Activated CD8-positive, alpha-beta memory T cell treated with anti-CD3 and anti-CD28 coated beads, Interleukin-2, amount 10 ng/mL, durations not matched to agents 7 days and 5 days (primary cell): ENCODE results near the gene FAM114A1. TPM values are rescaled to one million over a fixed set of nuclear protein-coding genes. Genes with fewer than 3 reads are reported as not detected.
A peak's percentile ranks its signal among the peaks of the same experiment; 100 is the strongest.

ENCODE experiments used
- ATAC-seq: fragments of 150-1000 bp; cut with Tn5 transposase; one replicate; pipeline ENCODE4 v1.10.0; 2021; ENCODE audit warnings: moderate library complexity
- CTCF ChIA-PET: fragments of 350-600 bp; sonication (Branson Sonifier 250); formaldehyde crosslinking; loops from one replicate; lab custom pipeline; 2021; ENCODE audit warnings: antibody characterized with exemption; lab: Charles Lee
- DNase-seq: peaks from one replicate; pipeline ENCODE4 v3.0.0-alpha.2; 2020
- H3K27ac Mint-ChIP-seq: one replicate; pipeline ENCODE4 v1.8.0; 2021; ENCODE audit warnings: mild to moderate bottlenecking, mixed read lengths
- H3K27me3 Mint-ChIP-seq: one replicate; pipeline ENCODE4 v1.8.0; 2021; ENCODE audit warnings: mixed read lengths
- H3K36me3 Mint-ChIP-seq: one replicate; pipeline ENCODE4 v1.8.0; 2021; ENCODE audit warnings: mild to moderate bottlenecking, mixed read lengths
- H3K4me1 Mint-ChIP-seq: one replicate; pipeline ENCODE4 v1.8.0; 2021; ENCODE audit warnings: mixed read lengths
- H3K4me3 Mint-ChIP-seq: one replicate; pipeline ENCODE4 v1.8.0; 2021; ENCODE audit warnings: mild to moderate bottlenecking, moderate library complexity, mixed read lengths
- H3K9me3 Mint-ChIP-seq: one replicate; pipeline ENCODE4 v1.8.0; 2022; ENCODE audit warnings: low read depth, mixed read lengths
- total RNA-seq, 2 experiments: library from RNA; stranded (reverse); gene quantifications; one replicate each; pipeline ENCODE4 v1.2.3, GENCODE V29; 2021

The FAM114A1 gene
- total RNA-seq, 2 experiments from 2014 or later, result 0.40 TPM; not detected in 1

DNA sequence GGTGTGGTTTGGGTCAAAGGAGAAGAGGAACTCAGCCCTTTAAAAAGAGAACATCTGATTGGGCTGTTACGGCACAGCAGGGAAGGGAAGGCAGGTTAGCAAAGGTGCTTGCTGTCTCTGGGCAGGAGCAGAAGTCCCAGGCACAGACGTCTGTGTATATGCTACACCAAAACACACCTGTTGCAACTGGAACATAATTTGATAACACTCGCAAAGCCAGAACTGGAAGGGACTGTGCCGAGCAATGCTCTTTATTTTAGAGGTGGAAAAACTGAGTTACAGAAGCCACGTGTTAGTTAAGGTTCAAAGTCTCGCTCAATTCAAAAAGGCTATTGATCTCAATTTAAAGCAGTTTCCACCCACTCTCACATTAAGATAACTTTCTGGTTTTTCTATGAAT is 2.2 kb upstream of the FAM114A1 start:
- no peak for DNase-seq
- H3K36me3 Mint-ChIP-seq, result no peaks in the 10 kb centered on the region
- no peak for ATAC-seq
- H3K27me3 Mint-ChIP-seq, result peaks cover 71% of the 10 kb centered on the region
- CTCF ChIA-PET, result no interaction called here
- peaks cover 7% of the 10 kb centered on the region for H3K4me1 Mint-ChIP-seq
- H3K9me3 Mint-ChIP-seq, result no peaks in the 10 kb centered on the region
- H3K4me3 Mint-ChIP-seq, result no peak overlapping the region
- H3K27ac Mint-ChIP-seq, result no peak overlapping the region

DNA sequence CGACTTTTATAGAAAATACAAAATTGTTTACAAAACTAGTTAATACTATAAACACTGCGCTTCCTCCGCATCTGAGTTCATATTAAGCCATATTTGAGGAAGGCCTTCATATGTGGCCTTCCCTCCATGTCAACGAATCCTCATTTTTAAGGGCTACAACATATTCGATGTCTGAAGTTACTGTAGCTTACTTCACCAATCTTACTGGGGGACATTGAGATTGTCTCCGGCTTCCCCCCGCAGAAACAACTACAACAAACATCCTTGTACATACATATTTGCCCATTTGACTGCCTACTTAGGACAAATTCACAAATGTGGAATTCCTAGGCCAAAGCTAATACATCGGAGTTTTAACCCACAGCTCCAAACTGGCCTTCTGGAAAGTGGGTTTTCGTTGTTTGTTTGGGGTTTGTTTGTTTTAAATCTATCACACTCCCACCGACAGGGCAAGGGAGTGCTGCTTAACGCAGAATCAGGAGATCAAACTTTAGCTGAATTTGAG is 581 bp upstream of the FAM114A1 start:
- H3K4me1 Mint-ChIP-seq, result peaks cover 7% of the 10 kb centered on the region
- peaks cover 61% of the 10 kb centered on the region for H3K27me3 Mint-ChIP-seq
- peak overlapping the region; percentile 63 for H3K4me3 Mint-ChIP-seq
- no peaks in the 10 kb centered on the region for H3K36me3 Mint-ChIP-seq
- no peak overlapping the region for H3K27ac Mint-ChIP-seq
- DNase-seq (no peak), ATAC-seq (no peak)
- CTCF ChIA-PET, result interaction anchor here (0.9 kb wide), 1 partner anchor 11 kb away, joined by 3 read pairs; no protein-coding TSS in a partner anchor
- H3K9me3 Mint-ChIP-seq, result no peaks in the 10 kb centered on the region

DNA sequence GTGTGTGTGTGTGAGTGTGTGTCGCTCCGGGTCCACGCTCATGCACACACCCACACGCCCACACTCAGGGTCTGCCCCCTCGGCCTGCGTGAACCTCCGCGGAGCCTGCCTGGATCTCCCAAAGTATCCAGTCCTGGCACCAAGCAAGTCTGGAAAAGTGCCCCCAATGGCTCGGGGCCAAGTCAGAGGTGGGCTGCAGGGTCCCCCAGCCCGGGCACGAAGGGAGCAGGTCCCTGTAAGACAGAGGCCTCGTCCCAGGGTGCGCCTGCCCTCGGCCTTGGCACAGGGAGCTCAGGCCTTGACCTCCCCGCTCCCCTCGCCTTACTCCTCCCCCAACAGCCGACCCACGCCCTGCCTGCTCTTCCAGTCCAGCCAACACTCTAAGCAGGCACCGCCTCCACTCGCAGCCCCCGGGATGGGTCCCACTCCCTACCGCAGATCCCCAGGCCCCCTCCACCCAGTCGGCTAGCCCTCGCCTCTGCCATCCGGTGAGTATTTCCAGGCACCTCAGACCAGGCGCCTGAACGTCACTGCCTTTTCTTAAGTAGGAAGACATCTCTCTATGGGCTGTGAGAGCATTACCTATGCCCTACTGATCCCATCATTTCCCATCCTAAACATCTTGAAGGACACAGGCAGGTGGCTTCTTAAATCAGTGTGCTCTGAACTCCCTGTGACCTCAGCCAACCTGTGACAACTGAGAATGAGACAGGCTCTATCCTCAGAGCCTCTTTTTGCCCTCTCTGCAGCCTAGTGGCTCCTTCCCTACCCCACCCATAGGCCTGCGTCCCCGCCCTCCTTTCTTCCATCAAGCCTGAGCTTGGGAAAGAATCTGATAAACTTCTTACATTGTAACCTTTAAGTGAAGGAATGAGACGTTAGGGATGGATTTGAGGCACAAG is 704 bp downstream of the FAM114A1 start:
- ATAC-seq (no peak), DNase-seq (no peak)
- Mint-ChIP-seq H3K27me3 (peaks cover 62% of the 10 kb centered on the region), H3K4me3 (no peak overlapping the region), H3K27ac (no peak overlapping the region), H3K9me3 (no peaks in the 10 kb centered on the region), H3K4me1 (peaks cover 7% of the 10 kb centered on the region), H3K36me3 (no peaks in the 10 kb centered on the region)
- CTCF ChIA-PET, result no interaction called here

- DNase-seq, result no peak
- Mint-ChIP-seq H3K4me1 (peaks cover 7% of the 10 kb centered on the region), H3K36me3 (no peaks in the 10 kb centered on the region), H3K27ac (no peak overlapping the region), H3K27me3 (peaks cover 56% of the 10 kb centered on the region), H3K9me3 (no peaks in the 10 kb centered on the region), H3K4me3 (no peak overlapping the region)
- CTCF ChIA-PET, result interaction anchor here (0.9 to 6.2 kb wide), 2 partner anchors 9 to 32 kb away, joined by 3 to 35 read pairs; no protein-coding TSS in a partner anchor
- ATAC-seq, result no peak
These were observed 1.9 kb downstream of the FAM114A1 start for GRCh38 chr4:38869511-38869910.

DNA sequence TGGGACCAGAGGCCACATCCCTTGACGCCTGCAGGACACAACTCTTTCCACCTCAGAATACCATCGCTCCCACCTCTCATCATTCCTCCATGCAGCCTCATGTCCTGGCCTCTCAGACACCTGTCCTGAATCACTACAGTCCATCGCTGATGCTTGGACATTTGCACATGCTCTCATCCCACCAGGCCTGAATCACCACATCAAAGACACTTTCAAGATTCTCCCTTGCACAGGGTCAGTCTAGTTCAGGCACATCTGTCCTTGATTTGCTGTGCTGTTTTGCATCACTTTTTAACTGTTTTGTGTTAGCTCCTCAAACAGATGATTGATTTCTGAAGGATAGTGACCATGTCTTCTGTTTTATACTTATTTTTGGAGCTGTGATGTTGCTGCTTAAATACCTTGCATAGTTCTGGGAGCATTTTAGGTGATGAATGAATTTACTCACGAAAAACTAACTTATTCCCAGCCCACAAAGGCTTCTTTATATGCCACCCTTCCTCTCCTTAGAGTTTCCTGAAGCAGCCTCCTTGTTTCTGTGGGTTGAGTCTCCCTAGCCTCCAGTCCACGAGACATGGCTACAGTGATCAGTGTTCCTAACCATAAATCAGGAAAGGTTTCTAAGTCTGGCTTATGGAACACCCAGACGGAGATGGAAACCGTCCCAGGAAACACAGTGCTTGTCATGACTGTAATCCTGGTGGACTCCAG is 2.6 kb downstream of the FAM114A1 start:
- H3K9me3 Mint-ChIP-seq, result no peaks in the 10 kb centered on the region
- CTCF ChIA-PET, result interaction anchor here (6.2 kb wide), 1 partner anchor 10 kb away, joined by 35 read pairs; no protein-coding TSS in a partner anchor
- no peak for DNase-seq
- ATAC-seq, result no peak
- peaks cover 7% of the 10 kb centered on the region for H3K4me1 Mint-ChIP-seq
- no peaks in the 10 kb centered on the region for H3K36me3 Mint-ChIP-seq
- H3K27ac Mint-ChIP-seq, result no peak overlapping the region
- peaks cover 56% of the 10 kb centered on the region for H3K27me3 Mint-ChIP-seq
- no peak overlapping the region for H3K4me3 Mint-ChIP-seq

- H3K36me3 Mint-ChIP-seq, result no peaks in the 10 kb centered on the region
- ATAC-seq (no peak), DNase-seq (no peak)
- no peak overlapping the region for H3K27ac Mint-ChIP-seq
- CTCF ChIA-PET, result interaction anchor here (6.2 kb wide), 1 partner anchor 12 kb away, joined by 35 read pairs; no protein-coding TSS in a partner anchor
- no peaks in the 10 kb centered on the region for H3K9me3 Mint-ChIP-seq
- no peak overlapping the region for H3K4me3 Mint-ChIP-seq
- peaks cover 56% of the 10 kb centered on the region for H3K27me3 Mint-ChIP-seq
- peaks cover 7% of the 10 kb centered on the region for H3K4me1 Mint-ChIP-seq
These were observed 4.0 kb downstream of the FAM114A1 start for GRCh38 chr4:38871593-38871992.

- Mint-ChIP-seq H3K4me3 (no peak overlapping the region), H3K4me1 (peaks cover 3% of the 10 kb centered on the region), H3K27me3 (peaks cover 49% of the 10 kb centered on the region), H3K9me3 (no peaks in the 10 kb centered on the region), H3K36me3 (no peaks in the 10 kb centered on the region), H3K27ac (no peak overlapping the region)
- CTCF ChIA-PET, result interaction anchor here (6.2 kb wide), 1 partner anchor 13 kb away, joined by 35 read pairs; no protein-coding TSS in a partner anchor
- ATAC-seq (no peak), DNase-seq (no peak)
These were observed 5.0 kb downstream of the FAM114A1 start for GRCh38 chr4:38872620-38873019.

DNA sequence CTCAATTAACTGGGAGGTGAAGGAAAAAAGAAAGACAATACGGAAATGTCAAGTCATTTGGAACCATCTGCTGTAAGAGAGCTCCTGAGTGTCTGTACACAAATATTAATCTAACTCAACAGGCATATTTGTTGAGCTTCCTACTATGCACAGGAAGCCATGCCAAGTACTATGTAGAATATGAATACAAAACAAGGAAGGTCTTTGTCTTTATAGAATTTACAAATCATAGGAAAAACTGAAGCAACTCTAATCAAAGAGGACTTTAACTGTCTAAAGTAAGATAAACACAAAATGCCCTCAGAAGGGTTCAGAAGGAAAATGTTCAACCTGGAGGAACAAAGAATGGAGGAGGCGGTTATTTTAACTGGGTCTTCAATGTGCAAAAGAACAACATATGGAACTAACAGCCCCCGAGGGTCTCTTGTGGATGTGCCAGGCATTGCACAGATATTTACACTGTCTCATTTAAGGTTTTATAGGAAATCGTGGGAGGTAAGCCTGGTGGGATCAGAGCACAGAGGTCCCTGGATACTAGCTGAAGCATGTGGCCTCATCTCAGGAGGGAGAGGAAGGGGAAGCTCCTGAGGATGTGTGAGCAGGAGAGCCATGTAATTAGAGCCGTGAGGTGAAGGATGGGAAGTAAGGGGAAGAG is 5.8 kb downstream of the FAM114A1 start:
- H3K27ac Mint-ChIP-seq, result no peak overlapping the region
- no peaks in the 10 kb centered on the region for H3K36me3 Mint-ChIP-seq
- ATAC-seq (no peak), DNase-seq (no peak)
- CTCF ChIA-PET, result interaction anchor here (0.6 to 6.2 kb wide), 3 partner anchors 13 to 17 kb away, joined by 3 to 35 read pairs (median 3); no protein-coding TSS in a partner anchor
- H3K4me1 Mint-ChIP-seq, result peaks cover 3% of the 10 kb centered on the region
- H3K4me3 Mint-ChIP-seq, result no peak overlapping the region
- H3K9me3 Mint-ChIP-seq, result no peaks in the 10 kb centered on the region
- peaks cover 43% of the 10 kb centered on the region for H3K27me3 Mint-ChIP-seq

DNA sequence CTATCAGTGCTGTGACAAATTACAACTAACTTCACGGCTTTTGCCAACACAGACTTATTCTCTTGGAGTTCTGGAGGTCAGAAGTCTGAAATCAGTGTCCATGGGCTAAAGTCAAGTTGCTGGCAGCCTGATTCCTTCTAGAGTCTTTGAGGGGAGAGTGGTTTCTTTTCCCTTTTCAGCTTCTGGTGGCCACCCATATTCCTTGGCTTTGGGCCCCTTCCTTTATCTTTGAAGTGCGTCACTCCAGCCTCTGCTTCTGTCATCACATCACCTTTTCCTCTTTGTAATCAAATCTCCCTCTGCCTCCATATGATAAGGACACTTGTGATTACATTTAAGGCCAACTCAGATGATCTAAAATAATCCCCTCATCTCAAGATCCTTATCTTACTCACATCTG is 9.0 kb downstream of the FAM114A1 start:
- no peaks in the 10 kb centered on the region for H3K9me3 Mint-ChIP-seq
- no peaks in the 10 kb centered on the region for H3K4me1 Mint-ChIP-seq
- no peak for ATAC-seq
- no peak overlapping the region for H3K27ac Mint-ChIP-seq
- no peak for DNase-seq
- H3K27me3 Mint-ChIP-seq, result peaks cover 24% of the 10 kb centered on the region
- no peak overlapping the region for H3K4me3 Mint-ChIP-seq
- H3K36me3 Mint-ChIP-seq, result no peaks in the 10 kb centered on the region
- CTCF ChIA-PET, result interaction anchor here (1.3 kb wide), 1 partner anchor 16 kb away, joined by 4 read pairs; no protein-coding TSS in a partner anchor

GRCh38 chr4:38884254-38884653 is 16.6 kb downstream of the FAM114A1 start:
- H3K4me1 Mint-ChIP-seq, result peaks cover 9% of the 10 kb centered on the region
- no peaks in the 10 kb centered on the region for H3K36me3 Mint-ChIP-seq
- DNase-seq, result no peak
- no peaks in the 10 kb centered on the region for H3K9me3 Mint-ChIP-seq
- CTCF ChIA-PET, result interaction anchor here (1.5 kb wide), 1 partner anchor 9 kb away, joined by 4 read pairs; no protein-coding TSS in a partner anchor
- H3K4me3 Mint-ChIP-seq, result no peak overlapping the region
- no peaks in the 10 kb centered on the region for H3K27me3 Mint-ChIP-seq
- ATAC-seq, result no peak
- H3K27ac Mint-ChIP-seq, result no peak overlapping the region

- Mint-ChIP-seq H3K9me3 (no peaks in the 10 kb centered on the region), H3K4me3 (no peak overlapping the region), H3K27ac (peak overlapping the region; percentile 54), H3K27me3 (no peaks in the 10 kb centered on the region), H3K4me1 (peaks cover 14% of the 10 kb centered on the region), H3K36me3 (no peaks in the 10 kb centered on the region)
- CTCF ChIA-PET, result interaction anchor here (0.8 to 3.3 kb wide), 8 partner anchors 11 to 246 kb away, joined by 3 to 15 read pairs (median 6); partner anchors contain the start of gene TLR10
- no peak for DNase-seq
- peak; percentile 77 for ATAC-seq
These were observed 21.5 kb downstream of the FAM114A1 start for GRCh38 chr4:38889143-38889542.

- Mint-ChIP-seq H3K27me3 (peaks cover 2% of the 10 kb centered on the region), H3K4me3 (no peak overlapping the region), H3K36me3 (no peaks in the 10 kb centered on the region), H3K27ac (no peak overlapping the region), H3K4me1 (peaks cover 10% of the 10 kb centered on the region), H3K9me3 (no peaks in the 10 kb centered on the region)
- ATAC-seq, result no peak
- no peak for DNase-seq
- CTCF ChIA-PET, result interaction anchor here (0.7 to 3.2 kb wide), 4 partner anchors 9 to 132 kb away, joined by 5 to 14 read pairs (median 9); no protein-coding TSS in a partner anchor
These were observed 23.7 kb downstream of the FAM114A1 start for GRCh38 chr4:38891051-38891983.
